ENCODE results near the gene CADPS2. TPM values are rescaled to one million over a fixed set of nuclear protein-coding genes. Genes with fewer than 3 reads are reported as not detected.

CADPS2 gene
- total and polyA plus RNA-seq, 2 donors (not counting 3 experiments of a cell fraction or from before 2014, with no cell fraction given) = 9.5 to 22.6 TPM

GRCh38 chr7:122600042-122600441, 286.2 kb downstream of the CADPS2 start:
- H3K27me3 ChIP-seq (ENCODE audit: control insufficient read depth in 2 of 2, insufficient read depth in 2 of 2, low read length in 2 of 2) = no peaks in the 10 kb centered on the region
- BruUV-seq (replicated peaks) = no TSS peak
- intact Hi-C loops (cut with micrococcal nuclease) (no loop called here), dilution Hi-C loops (cut with MboI; ENCODE audit: extremely low pct_ligation_motif_present, low sequenced_read_pairs) (no loop called here)
- no peaks in the 10 kb centered on the region for H3K9me3 ChIP-seq (replicated peaks; ENCODE audit: control insufficient read depth, insufficient read depth, low read length)
- H3K27ac ChIP-seq (ENCODE audit: insufficient read depth, low read depth, low read length) = no peak overlapping the region
- no peak overlapping the region for H2AFZ ChIP-seq (ENCODE audit: low read depth, low read length)
- H3K36me3 ChIP-seq (ENCODE audit: control insufficient read depth in 2 of 2, extremely low read depth in 1 of 2, insufficient read depth in 2 of 2, low read length in 2 of 2) = no peaks in the 10 kb centered on the region
- H4K20me1 ChIP-seq (replicated peaks; ENCODE audit: control insufficient read depth, extremely low read depth, insufficient read depth, low read length) = no peaks in the 10 kb centered on the region
- TF ChIP-seq EZH2 (IDR thresholded peaks at IDR 0.05; ENCODE audit: borderline replicate concordance, low read depth, low read length, severe bottlenecking) (no peak), POLR2A (IDR thresholded peaks at IDR 0.05; ENCODE audit: low read depth, low read length) (no peak), FOS (IDR thresholded peaks at IDR 0.05; ENCODE audit: borderline replicate concordance, insufficient read depth, low read length) (no peak), GATA2 (IDR thresholded peaks at IDR 0.05; ENCODE audit: insufficient read depth, insufficient read length, low read depth, low read length) (no peak), JUN (IDR thresholded peaks at IDR 0.05; ENCODE audit: borderline replicate concordance, insufficient read depth, insufficient read length, low read depth) (no peak), POLR2AphosphoS5 (IDR thresholded peaks at IDR 0.05; ENCODE audit: insufficient read depth, low read depth, low read length) (no peak)
- POLR2A ChIA-PET = no interaction called here
- H3K4me1 ChIP-seq (ENCODE audit: control insufficient read depth, extremely low read depth, insufficient read depth, low read length) = no peaks in the 10 kb centered on the region
- H3K9ac ChIP-seq (replicated peaks; ENCODE audit: extremely low read depth, insufficient read depth, low read length) = no peak overlapping the region
- no peak overlapping the region for H3K4me3 ChIP-seq (replicated peaks in 1 of 3; ENCODE audit: insufficient read depth in 1 of 3, low read depth in 1 of 3, low read length in 3 of 3)
- CTCF ChIA-PET = interaction anchor here (1.1 kb wide), 1 partner anchor 136 kb away, joined by 3 read pairs; no protein-coding TSS in a partner anchor
- no peak for FAIRE-seq
- no peaks in the 10 kb centered on the region for H3K79me2 ChIP-seq (ENCODE audit: control insufficient read depth, insufficient read depth, low read length)
- no peaks in the 10 kb centered on the region for H3K9me1 ChIP-seq (replicated peaks; ENCODE audit: control insufficient read depth, extremely low read depth, insufficient read depth, low read length)
- no peak overlapping the region for H3K4me2 ChIP-seq (ENCODE audit: insufficient read depth, low read length)
- DNase-seq (ENCODE audit: low read depth, low spot score) = no peak

- H3K79me2 ChIP-seq (ENCODE audit: control insufficient read depth, insufficient read depth, low read length) = no peaks in the 10 kb centered on the region
- no peaks in the 10 kb centered on the region for H3K27me3 ChIP-seq (ENCODE audit: control insufficient read depth in 2 of 2, insufficient read depth in 2 of 2, low read length in 2 of 2)
- H3K4me1 ChIP-seq (ENCODE audit: control insufficient read depth, extremely low read depth, insufficient read depth, low read length) = no peaks in the 10 kb centered on the region
- POLR2A ChIA-PET = no interaction called here
- no peak overlapping the region for H3K4me2 ChIP-seq (ENCODE audit: insufficient read depth, low read length)
- DNase-seq (ENCODE audit: low read depth, low spot score) = no peak
- no peak for FAIRE-seq
- no peak for TF ChIP-seq JUN (IDR thresholded peaks at IDR 0.05; ENCODE audit: borderline replicate concordance, insufficient read depth, insufficient read length, low read depth)
- TF ChIP-seq GATA2 (IDR thresholded peaks at IDR 0.05; ENCODE audit: insufficient read depth, insufficient read length, low read depth, low read length) = no peak
- TF ChIP-seq MAX (IDR thresholded peaks at IDR 0.05; ENCODE audit: insufficient read depth, insufficient read length) = no peak
- no peak overlapping the region for H3K27ac ChIP-seq (ENCODE audit: insufficient read depth, low read depth, low read length)
- H3K4me3 ChIP-seq (replicated peaks in 1 of 3; ENCODE audit: insufficient read depth in 1 of 3, low read depth in 1 of 3, low read length in 3 of 3) = no peak overlapping the region
- H3K9ac ChIP-seq (replicated peaks; ENCODE audit: extremely low read depth, insufficient read depth, low read length) = no peak overlapping the region
- no peaks in the 10 kb centered on the region for H3K36me3 ChIP-seq (ENCODE audit: control insufficient read depth in 2 of 2, extremely low read depth in 1 of 2, insufficient read depth in 2 of 2, low read length in 2 of 2)
- dilution Hi-C loops (cut with MboI; ENCODE audit: extremely low pct_ligation_motif_present, low sequenced_read_pairs) = no loop called here
- intact Hi-C loops (cut with micrococcal nuclease) = no loop called here
- no peaks in the 10 kb centered on the region for H4K20me1 ChIP-seq (replicated peaks; ENCODE audit: control insufficient read depth, extremely low read depth, insufficient read depth, low read length)
- CTCF ChIA-PET = interaction anchor here (1.2 kb wide), 1 partner anchor 20 kb away, joined by 3 read pairs; no protein-coding TSS in a partner anchor
- H3K9me3 ChIP-seq (replicated peaks; ENCODE audit: control insufficient read depth, insufficient read depth, low read length) = no peaks in the 10 kb centered on the region
- H2AFZ ChIP-seq (ENCODE audit: low read depth, low read length) = no peak overlapping the region
- no peaks in the 10 kb centered on the region for H3K9me1 ChIP-seq (replicated peaks; ENCODE audit: control insufficient read depth, extremely low read depth, insufficient read depth, low read length)
- no TSS peak for BruUV-seq (replicated peaks)
These were observed 289.0 kb downstream of the CADPS2 start for GRCh38 chr7:122597277-122597676.
